Spleen (tissue), 7 donors: ENCODE data around the gene PLCB1.

Source experiments
- CTCF ChIP-seq, 11 experiments: fragments of 200-600 bp in 7 of 11; fragments of 450-650 bp in 4 of 11; sonication (generic) in 4 of 11; IDR thresholded peaks in 8 of 11; conservative IDR thresholded peaks in 3 of 11; 1 replicate in 7 of 11; 2 replicates in 4 of 11; pipeline versions ENCODE4 v1.4.0 to v1.8.0; 2016 to 2021; ENCODE audit warnings: antibody characterized with exemption in 11 of 11, inconsistent platforms in 4 of 11, mild to moderate bottlenecking in 1 of 11
- POLR2A ChIP-seq, 3 donors: fragments of 450-650 bp; IDR thresholded peaks; one replicate each; pipeline ENCODE4 v1.5.1; 2017; ENCODE audit warnings: antibody characterized with exemption in 3 of 3, mild to moderate bottlenecking in 1 of 3
- POLR2AphosphoS5 ChIP-seq, 3 donors: sonication (generic); formaldehyde crosslinking; IDR thresholded peaks; one replicate each; pipeline ENCODE4 v1.5.1; 2017; ENCODE audit warnings: antibody characterized with exemption in 3 of 3
- donor health status: DM: no; HTN: no; CAD: no; lungs with moderate emphysema.
- donor health status: DM: no; HTN: no; CAD: no.
- donor health status: DM: no; HTN: no; CAD: no.

DNA sequence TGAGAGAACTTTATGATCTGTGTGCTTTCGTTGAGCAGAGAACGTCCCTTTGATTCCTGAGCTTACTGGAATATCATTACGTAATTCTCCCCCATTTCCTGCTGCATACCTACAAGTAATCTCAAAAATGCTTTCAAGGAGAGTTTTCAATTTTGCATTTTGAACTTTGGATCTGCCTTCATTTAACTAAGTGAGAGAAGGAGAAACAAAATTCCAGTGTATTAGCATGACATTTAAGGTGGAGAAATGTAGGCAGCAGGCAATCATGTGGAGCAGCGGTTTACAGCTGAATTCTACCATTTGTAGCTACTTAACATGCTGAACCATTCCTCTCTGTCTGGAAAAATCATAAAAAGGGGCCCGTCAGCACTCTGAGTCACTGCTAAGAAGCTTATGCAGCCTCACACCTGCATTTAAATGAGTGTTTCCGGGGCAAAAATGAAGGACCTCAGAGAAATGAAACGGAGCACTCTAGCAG, 451.5 kb downstream of the PLCB1 start:
- TF ChIP-seq CTCF (IDR thresholded peaks at IDR 0.05 in 8 of 11, conservative IDR thresholded peaks at IDR 0.05 in 3 of 11) (no peak), POLR2AphosphoS5 (IDR thresholded peaks at IDR 0.05) (no peak), POLR2A (IDR thresholded peaks at IDR 0.05) (no peak)
